IMR-90 (cell line): ENCODE measurements around the gene SH3RF3.

Source experiments
- CHD1 ChIP-seq: IDR thresholded peaks from 2 replicates; pipeline ENCODE4 v1.6.1; 2012; ENCODE audit warnings: low read depth, low read length, improper control_type of control experiment
- CTCF ChIP-seq: conservative IDR thresholded peaks from 2 replicates; pipeline ENCODE4 v1.5.1; 2012; ENCODE audit warnings: mild to moderate bottlenecking, low read depth, low read length, improper control_type of control experiment
- ELK1 ChIP-seq: fragments of 150-350 bp; IDR thresholded peaks from 2 replicates; pipeline ENCODE4 v1.6.1; 2016; ENCODE audit warnings: low read depth, mild to moderate bottlenecking, low read length, moderate library complexity, borderline replicate concordance
- FOS ChIP-seq: fragments of 150-350 bp; IDR thresholded peaks from 2 replicates; pipeline ENCODE4 v1.6.1; 2016; ENCODE audit warnings: low read depth, low read length
- MAFK ChIP-seq: IDR thresholded peaks from 2 replicates; pipeline ENCODE4 v1.6.1; 2012; ENCODE audit warnings: low read depth, low read length, improper control_type of control experiment
- MXI1 ChIP-seq: IDR thresholded peaks from 2 replicates; pipeline ENCODE4 v1.6.1; 2012; ENCODE audit warnings: low read depth, mild to moderate bottlenecking, low read length, moderate library complexity, borderline replicate concordance
- NFE2L2 ChIP-seq: fragments of 150-350 bp; IDR thresholded peaks from 2 replicates; pipeline ENCODE4 v1.6.1; 2016; ENCODE audit warnings: low read depth, mild to moderate bottlenecking, low read length
- POLR2A ChIP-seq: IDR thresholded peaks from 2 replicates; pipeline ENCODE4 v1.6.1; 2012; ENCODE audit warnings: mild to moderate bottlenecking, low read depth, low read length
- RAD21 ChIP-seq: IDR thresholded peaks from 2 replicates; pipeline ENCODE4 v1.6.1; 2012; ENCODE audit warnings: low read length, improper control_type of control experiment
- RCOR1 ChIP-seq: IDR thresholded peaks from 2 replicates; pipeline ENCODE4 v1.6.1; 2012; ENCODE audit warnings: mild to moderate bottlenecking, low read length, improper control_type of control experiment; ENCODE audit not compliant: insufficient replicate concordance
- RFX5 ChIP-seq: IDR thresholded peaks from 2 replicates; pipeline ENCODE4 v1.8.0; 2012; ENCODE audit warnings: low read depth, mild to moderate bottlenecking, low read length, moderate library complexity
- SMC3 ChIP-seq: fragments of 150-350 bp; IDR thresholded peaks from 2 replicates; pipeline ENCODE4 v1.6.1; 2016; ENCODE audit warnings: low read depth, mild to moderate bottlenecking, antibody characterized with exemption, low read length, moderate library complexity
- USF2 ChIP-seq: fragments of 150-350 bp; IDR thresholded peaks from 2 replicates; pipeline ENCODE4 v1.6.1; 2017; ENCODE audit warnings: mild to moderate bottlenecking, antibody characterized with exemption, low read length, low read depth

- TF ChIP-seq CTCF (no peak), SMC3 (no peak), RAD21 (no peak), MAFK (no peak), POLR2A (no peak), USF2 (no peak), RFX5 (no peak), MXI1 (no peak), FOS (no peak), CHD1 (no peak), ELK1 (no peak), RCOR1 (no peak), NFE2L2 (no peak)
Measured at GRCh38 chr2:109091526-109091925, 37.5 kb upstream of the SH3RF3 start.
